HG02884 (cell line): ENCODE data around the gene ASB5.
"Not testable (repeated sequence)": the region's sequence is repeated elsewhere in the genome, so short reads cannot be mapped to it uniquely, and the experiment has no call there.

Experiments used
- ATAC-seq: cut with Tn5 transposase; IDR thresholded peaks from one replicate; pipeline ENCODE4 v1.9.1; 2021; ENCODE audit warnings: mild to moderate bottlenecking, moderate library complexity; ENCODE audit not compliant: unreplicated experiment

The ASB5 gene

DNA sequence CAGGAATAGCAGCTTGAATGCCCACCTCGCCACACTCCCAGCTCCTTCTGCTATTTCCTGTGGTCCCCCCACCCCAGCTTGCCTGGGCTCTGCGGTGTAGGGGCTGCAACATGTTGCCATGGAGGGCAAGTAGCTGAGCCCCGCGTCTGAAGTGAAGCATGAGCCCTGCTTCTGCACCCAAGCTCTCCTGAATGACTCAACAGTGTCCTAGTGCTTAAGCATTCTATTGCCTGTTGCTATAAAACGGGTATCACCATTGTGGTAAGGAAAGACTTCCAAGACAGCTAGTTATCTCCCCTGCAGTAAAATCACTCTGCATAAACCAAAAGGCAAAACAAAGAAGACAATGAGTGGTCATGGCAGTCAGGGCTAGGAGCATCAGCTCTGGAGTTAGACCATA lies 42.3 kb downstream of the ASB5 start:
- no peak for ATAC-seq

GRCh38 chr4:176223561-176223960 lies 45.5 kb downstream of the ASB5 start:
- no peak for ATAC-seq

DNA sequence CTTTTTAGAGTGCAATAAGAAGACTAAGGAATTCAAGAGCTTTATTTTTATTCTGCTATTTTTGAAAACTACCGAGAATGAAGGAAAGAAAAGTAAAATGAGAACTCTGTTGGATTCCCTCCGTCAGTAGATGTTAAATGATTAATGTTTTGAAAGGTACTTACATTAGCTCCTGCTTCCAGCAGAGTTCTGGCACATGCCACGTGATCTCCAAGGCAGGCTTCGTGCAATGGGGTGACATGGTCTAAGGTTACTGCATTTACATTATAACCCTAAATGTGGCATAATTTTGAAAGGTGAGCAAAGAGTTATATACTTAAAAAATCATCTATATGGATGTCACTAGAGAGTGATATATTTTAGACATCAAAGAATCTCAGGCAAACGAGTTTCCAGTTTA lies 46.9 kb downstream of the ASB5 start:
- ATAC-seq, result no peak

GRCh38 chr4:176217510-176217909 lies 51.5 kb downstream of the ASB5 start:
- no peak for ATAC-seq

GRCh38 chr4:176212351-176212750 lies 56.7 kb downstream of the ASB5 start:
- not testable (repeated sequence) for ATAC-seq

GRCh38 chr4:176210579-176211296 lies 58.3 kb downstream of the ASB5 start:
- no peak for ATAC-seq

DNA sequence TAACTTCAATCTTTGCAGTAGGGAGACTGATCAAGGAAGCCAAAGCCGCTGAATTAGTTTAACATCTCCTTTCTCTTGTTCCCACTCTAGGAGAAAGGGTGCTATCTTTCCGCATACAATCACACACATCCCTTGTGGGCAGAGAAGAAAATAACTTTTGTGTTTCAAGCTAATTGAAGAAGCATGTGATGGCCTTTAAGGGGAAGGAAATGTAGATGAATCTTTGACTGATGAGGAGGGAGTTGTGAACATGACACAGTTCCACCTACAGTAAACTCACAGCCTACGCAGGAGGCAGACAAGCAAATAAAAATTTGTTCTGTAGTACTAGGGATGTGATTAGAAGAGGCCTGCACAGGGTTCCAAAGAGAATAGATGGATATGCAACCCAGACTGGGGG lies 58.9 kb downstream of the ASB5 start:
- no peak for ATAC-seq

- no peak for ATAC-seq
Observed at GRCh38 chr4:176209535-176209934, 59.5 kb downstream of the ASB5 start.

DNA sequence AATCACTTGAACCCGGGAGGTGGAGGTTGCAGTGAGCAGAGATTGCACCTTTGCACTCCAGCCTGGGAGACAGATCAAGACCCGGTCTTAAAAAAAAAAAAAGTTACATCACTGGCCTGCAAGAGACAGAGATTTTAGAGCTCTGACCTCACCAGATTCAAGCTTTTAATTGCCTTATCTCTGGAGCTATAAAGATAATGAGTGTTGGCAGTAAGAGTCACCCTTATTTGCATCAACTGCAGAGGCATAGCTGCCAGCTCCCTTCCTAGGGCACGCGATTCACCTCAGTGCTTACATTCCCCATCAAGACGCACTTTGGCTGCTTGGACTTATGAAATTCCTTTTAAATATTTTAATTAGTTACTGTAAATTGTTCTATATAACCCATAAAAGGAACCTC lies 61.2 kb downstream of the ASB5 start:
- ATAC-seq, result no peak

GRCh38 chr4:176205299-176205698 lies 63.7 kb downstream of the ASB5 start:
- no peak for ATAC-seq

- ATAC-seq, result no peak
Observed at GRCh38 chr4:176198316-176198903, 70.6 kb downstream of the ASB5 start.

- peak; percentile 97 for ATAC-seq
Observed at GRCh38 chr4:176195184-176195978, 73.6 kb downstream of the ASB5 start, which contains the start of gene SPATA4. TSS of gene SPATA4 (minus strand) at chr4:176195585. CDS start at chr4:176195562, 23 bp downstream.

DNA sequence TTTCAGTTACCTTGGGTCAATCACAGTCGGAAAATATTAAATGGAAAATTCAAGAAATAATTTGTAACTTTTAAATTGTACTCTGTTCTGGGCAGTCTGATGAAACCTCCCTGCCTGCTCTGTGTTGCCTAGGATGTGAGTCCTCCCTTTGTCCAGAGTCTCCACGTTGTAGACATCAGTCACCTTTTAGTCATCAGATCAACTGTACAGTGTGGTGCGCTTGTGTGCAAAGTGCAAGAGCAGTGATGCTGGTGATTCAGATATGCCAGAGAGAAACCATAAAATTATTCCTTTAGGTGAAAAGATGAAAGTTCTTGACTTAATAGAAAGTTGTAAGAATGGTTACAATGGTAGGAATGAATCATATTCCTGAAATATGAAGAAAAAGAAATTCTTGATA lies 75.1 kb downstream of the ASB5 start:
- ATAC-seq, result no peak

- no peak for ATAC-seq
Observed at GRCh38 chr4:176193126-176193525, 75.9 kb downstream of the ASB5 start.

GRCh38 chr4:176191974-176192373 lies 77.0 kb downstream of the ASB5 start:
- ATAC-seq, result no peak

DNA sequence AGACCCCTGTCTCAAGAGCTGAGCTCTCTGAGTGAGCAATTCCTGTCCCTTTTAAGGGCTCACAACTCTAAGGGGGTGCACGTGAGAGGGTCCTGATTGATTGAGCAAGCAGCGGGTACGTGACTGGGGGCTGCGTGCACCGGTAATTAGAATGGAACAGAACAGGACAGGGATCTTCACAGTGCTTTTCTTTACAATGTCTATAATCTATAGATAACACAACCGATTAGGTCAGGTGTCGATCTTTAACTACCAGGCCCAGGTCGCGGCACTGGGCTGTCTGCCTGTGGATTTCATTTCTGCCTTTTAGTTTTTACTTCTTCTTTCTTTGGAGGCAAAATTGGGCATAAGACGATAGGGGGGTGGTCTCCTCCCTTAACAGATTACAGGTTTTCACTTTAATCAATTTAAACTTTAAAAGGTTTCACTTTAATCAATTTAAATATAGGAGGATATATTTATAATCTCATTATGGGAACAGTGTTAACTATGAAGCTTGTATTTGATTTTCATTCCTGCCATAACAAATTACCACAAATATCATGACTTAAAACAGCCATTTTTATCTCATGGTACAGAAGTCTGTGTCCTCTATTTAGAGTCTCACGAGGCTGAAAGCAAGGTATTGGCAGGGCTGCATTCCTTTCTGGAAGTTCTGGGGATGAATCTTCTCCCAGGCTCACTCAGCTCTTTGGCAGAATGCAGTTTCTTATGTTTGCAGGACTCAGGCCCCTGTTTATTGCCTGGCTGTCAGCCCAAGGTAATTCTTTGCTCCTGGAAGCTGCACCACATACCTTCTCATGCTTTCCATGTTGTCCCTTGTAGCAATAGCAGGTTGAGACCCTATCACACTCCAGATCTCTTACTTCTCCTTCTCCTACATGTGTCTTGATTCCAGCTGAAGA lies 78.9 kb downstream of the ASB5 start:
- no peak for ATAC-seq

DNA sequence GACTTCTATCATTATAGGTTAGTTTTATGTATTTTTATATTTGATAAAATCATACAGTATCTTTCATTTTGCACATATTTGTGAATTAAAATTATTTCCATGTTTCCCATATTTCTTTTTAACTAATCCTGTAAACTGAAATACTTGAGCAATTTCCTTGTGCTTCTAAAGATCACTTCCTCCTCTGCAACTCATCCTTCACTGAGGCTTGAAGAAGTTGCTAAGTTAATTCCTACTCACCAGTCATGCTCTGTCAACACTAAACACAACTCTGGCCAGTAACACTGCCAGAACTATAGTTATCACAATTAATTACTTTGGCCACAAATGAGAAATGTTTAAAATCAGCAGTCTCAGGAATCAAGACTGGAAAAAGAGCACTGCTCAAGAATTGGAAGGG lies 80.4 kb downstream of the ASB5 start:
- ATAC-seq, result no peak

DNA sequence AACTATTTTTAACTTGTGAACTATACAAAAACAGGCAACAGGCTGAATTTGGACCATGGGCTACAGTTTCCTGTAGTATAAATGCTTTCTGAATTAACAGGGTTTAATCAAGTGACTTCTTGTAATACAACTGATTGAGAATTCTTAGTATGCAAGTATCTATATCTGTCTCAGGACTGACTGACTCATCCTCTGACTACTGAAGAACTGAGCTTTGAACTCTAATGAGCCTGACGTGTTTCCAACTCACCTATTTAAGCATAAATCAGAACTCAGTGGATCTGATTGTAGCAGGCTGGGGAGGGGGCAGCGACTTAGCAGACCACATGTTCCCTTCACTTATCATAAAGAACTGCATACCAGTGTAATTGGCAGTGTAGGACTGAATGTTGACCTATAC lies 81.4 kb downstream of the ASB5 start:
- no peak for ATAC-seq

DNA sequence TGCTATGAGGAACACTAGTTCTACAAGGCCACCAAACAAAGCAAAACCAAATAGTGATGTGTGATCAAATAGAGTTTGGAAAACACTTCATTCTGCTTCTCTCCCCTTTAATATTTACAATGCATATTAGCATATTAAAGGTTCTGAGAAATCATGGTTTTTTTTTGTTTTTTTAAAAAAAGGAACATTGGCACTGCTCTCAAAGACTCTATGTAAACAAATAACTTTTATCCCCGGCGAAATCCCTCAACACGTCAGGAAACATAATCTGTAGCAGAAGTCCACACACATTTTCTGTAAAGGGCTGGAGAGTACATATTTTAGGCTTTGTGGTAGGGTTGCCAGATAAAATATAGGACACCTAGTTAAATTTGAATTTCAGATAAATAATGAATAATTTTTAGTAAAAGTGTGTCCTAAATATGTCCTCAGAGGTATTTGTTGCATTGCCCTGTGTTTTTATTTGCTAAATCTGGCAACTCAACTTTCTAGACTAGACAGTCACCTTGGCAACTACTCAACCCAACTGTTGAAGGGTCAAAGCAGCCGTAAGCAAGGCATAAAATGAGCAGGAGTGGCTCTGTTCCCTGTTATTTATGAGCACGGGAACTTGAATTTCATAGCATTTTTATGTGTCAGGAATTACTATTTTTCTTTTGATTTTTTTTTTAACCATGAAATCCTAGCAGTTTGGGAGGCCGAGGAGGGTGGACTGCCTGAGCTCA lies 82.2 kb downstream of the ASB5 start:
- ATAC-seq, result no peak

GRCh38 chr4:176186067-176186466 lies 83.0 kb downstream of the ASB5 start:
- ATAC-seq, result no peak
